Measurements from ENCODE around the gene SYNDIG1. TPM values are rescaled to one million over a fixed set of nuclear protein-coding genes. Genes with fewer than 3 reads are reported as not detected.
A peak's percentile ranks its signal among the peaks of the same experiment; 100 is the strongest.

Gene SYNDIG1
- total RNA-seq, 1 donor = 1.6 TPM

DNA sequence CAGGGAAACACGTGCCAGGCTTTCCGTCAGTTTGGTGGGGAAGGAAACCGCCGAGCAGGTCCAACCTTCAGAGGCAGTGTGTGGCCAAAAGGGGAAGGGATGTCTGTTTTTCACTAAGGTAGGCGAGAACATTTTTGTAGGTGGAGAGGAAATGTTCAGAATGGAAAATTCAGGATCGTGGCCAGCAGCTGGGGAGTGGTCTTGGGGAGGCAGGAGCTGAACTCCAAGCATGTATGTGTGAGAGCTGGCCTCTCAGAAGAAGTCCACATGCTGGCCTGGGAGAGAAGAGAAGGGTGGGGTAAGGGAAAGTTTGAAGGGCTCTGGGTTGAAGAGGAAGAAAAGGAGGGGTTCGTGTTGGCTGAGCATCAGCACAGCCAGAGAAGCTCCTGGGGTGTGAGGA lies 74.9 kb downstream of the SYNDIG1 start:
- TF ChIP-seq, protein P1, sequence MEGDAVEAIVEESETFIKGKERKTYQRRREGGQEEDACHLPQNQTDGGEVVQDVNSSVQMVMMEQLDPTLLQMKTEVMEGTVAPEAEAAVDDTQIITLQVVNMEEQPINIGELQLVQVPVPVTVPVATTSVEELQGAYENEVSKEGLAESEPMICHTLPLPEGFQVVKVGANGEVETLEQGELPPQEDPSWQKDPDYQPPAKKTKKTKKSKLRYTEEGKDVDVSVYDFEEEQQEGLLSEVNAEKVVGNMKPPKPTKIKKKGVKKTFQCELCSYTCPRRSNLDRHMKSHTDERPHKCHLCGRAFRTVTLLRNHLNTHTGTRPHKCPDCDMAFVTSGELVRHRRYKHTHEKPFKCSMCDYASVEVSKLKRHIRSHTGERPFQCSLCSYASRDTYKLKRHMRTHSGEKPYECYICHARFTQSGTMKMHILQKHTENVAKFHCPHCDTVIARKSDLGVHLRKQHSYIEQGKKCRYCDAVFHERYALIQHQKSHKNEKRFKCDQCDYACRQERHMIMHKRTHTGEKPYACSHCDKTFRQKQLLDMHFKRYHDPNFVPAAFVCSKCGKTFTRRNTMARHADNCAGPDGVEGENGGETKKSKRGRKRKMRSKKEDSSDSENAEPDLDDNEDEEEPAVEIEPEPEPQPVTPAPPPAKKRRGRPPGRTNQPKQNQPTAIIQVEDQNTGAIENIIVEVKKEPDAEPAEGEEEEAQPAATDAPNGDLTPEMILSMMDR (IDR thresholded peaks at IDR 0.05; ENCODE audit: insufficient read depth, low read length) = no peak
- no peak overlapping the region for H3K4me3 ChIP-seq (ENCODE audit: low read depth, low read length)
- no peak for DNase-seq (ENCODE audit: low read depth)

DNA sequence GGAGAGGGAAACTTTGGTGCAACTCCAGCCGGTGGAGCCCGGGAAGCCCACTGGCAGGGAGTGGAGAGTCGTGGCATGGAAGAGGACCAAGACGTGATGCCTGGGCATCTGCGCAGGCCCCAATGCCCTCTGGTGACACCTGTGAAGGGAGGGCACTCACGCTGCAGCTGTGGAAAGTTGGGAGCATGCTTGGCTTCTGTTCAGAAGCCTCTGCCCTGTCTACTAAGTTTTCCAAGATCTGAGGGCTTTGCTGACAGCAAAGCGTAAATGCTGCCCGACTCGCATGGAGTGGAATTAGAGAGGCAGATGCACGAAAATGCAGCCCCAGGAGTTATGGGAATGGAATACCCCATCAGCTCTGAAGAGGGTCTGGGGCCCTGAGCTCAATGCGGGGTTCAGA lies 75.7 kb downstream of the SYNDIG1 start:
- TF ChIP-seq, protein P1 (IDR thresholded peaks at IDR 0.05; ENCODE audit: insufficient read depth, low read length) = no peak
- no peak for DNase-seq (ENCODE audit: low read depth)
- H3K4me3 ChIP-seq (ENCODE audit: low read depth, low read length) = no peak overlapping the region

DNA sequence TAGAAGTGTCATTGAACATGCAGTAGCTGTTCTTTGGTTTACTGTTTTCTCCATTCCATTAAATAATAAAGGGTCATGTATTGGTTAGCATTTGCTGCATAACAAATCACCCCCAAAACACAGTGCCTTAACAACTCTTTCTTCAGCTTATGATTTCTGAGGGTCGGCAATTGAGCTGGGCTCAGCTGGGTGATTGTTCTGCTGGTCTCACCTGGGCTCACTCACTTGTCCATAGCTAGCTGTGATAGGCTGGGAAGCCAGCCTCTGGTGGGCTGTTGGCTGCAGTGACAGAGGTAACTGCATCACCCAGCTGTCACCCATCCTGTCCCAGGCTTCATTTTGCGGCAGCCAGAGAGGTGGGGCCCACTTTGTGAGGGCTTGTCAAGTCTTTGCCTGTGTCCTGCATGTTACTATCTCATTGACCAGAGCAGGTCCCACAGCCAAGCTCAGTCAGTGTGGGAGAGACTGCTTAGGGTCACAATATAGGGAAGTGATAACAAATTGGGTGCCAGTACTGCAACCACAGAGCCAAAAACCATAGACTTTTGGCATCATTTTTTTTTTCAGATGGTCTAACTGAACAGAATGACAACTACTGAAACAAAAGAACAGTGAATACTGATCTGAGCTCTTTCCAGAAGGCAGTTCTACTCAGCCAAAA lies 76.9 kb downstream of the SYNDIG1 start:
- TF ChIP-seq, protein P1 (IDR thresholded peaks at IDR 0.05; ENCODE audit: insufficient read depth, low read length) = no peak
- no peak overlapping the region for H3K4me3 ChIP-seq (ENCODE audit: low read depth, low read length)
- DNase-seq (ENCODE audit: low read depth) = no peak

DNA sequence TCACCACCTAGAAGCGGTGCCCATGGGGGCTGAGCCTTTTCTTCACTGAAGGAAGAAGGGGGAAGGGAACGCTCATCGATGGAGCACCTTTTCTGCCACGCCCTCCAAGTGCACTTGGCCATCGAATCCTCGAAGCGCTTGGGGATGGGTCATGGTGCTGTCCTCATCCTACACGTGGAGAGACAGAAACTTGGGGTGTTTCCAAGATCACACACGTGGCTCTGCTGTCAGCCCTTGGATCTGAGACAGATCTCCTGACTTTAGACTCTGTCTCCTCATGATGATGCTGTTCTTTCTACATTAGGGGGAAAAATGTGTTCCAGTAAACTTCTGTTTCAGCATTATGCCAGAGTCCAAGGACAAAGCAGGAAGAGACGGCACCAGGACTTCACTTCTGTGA lies 78.5 kb downstream of the SYNDIG1 start:
- no peak for DNase-seq (ENCODE audit: low read depth)
- TF ChIP-seq, protein P1 (IDR thresholded peaks at IDR 0.05; ENCODE audit: insufficient read depth, low read length) = no peak
- no peak overlapping the region for H3K4me3 ChIP-seq (ENCODE audit: low read depth, low read length)

DNA sequence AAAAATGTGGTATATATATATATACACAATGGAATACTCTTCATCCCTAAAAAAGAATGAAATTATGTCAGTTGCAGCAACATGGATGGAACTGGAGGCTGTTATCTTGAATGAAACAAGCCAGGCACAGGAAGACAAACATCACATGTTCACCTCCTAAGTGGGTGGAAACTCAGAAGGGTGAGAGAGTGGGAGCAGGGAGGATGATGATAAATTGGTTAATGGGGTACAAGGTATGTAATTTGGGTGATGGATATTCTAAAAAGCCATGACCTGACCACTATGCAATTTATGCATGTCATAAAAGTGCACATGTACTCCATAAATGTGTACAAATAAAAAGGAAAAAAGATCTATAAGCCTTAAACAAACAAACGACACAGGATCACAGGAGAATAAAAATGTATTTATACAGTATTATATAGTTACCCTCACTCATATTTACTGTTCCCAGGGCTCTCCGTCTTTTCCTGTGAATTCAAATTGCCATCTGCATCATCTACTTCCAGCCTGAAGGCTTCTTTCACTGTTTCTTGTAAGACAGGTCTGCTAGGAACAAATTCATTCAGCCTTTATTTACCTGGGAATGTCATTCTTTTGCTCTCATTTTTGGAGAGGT lies 89.8 kb downstream of the SYNDIG1 start:
- TF ChIP-seq, protein P1 (IDR thresholded peaks at IDR 0.05; ENCODE audit: insufficient read depth, low read length) = no peak
- H3K4me3 ChIP-seq (ENCODE audit: low read depth, low read length) = no peak overlapping the region
- DNase-seq (ENCODE audit: low read depth) = no peak

DNA sequence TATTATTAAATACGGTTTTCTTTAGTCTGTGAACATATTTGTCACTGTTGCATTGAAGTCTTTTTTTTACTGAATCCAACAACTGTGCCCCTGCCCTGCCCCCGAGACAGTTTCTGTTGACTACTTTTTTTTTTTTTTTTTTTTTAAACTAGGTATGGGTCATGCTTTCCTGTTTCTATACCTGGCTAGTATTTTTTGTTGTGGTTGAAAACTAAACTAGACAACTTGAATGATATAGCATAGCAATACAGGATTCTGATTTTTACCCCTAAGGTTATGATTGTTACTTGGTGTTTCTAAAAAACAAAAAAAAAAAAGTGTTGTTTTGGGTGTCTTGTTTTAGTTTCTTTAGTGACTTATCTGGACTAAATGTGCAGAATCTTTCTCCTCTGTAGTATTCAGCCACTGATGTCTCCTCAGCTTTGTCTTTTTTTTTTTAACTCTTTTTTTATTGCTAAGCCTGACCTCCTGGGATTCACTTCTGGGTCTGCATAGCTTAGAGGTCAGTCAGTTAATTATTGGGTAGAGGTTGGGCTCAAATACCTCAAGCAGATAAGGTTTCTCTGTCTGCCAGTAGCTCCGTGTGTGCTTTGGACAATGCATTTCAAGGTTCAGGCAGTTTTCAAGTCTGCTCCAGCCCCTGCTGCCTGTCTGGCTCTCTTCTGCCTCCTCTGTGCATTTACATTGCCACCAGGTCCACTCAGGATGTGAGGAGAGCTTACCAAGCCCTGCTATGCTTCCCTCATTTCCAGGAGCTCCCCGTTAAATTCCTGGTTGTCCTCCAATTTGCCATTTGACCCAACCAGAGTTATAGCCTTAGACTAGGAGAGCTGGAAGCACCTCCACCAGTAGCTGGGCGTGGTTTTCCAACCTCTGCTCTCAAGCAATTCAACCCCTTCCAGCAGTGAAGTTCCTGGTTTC lies 91.4 kb downstream of the SYNDIG1 start:
- TF ChIP-seq, protein P1 (IDR thresholded peaks at IDR 0.05; ENCODE audit: insufficient read depth, low read length) = no peak
- H3K4me3 ChIP-seq (ENCODE audit: low read depth, low read length) = no peak overlapping the region
- DNase-seq (ENCODE audit: low read depth) = peak; percentile 21
